Measurements from ENCODE around the gene FBXO3.

Gene FBXO3

GRCh38 chr11:33721426-33721825, 52.9 kb downstream of the FBXO3 start:
- H2AFZ ChIP-seq (ENCODE audit: low read depth), result no peak overlapping the region
- no peaks in the 10 kb centered on the region for H3K27me3 ChIP-seq (ENCODE audit: insufficient read depth, low read depth)
- TF ChIP-seq CTCF (conservative IDR thresholded peaks at IDR 0.05; ENCODE audit: low read depth, low read length), result no peak
- peaks cover 33% of the 10 kb centered on the region for H4K20me1 ChIP-seq (ENCODE audit: insufficient read depth)
- peaks cover 73% of the 10 kb centered on the region for H3K4me1 ChIP-seq (ENCODE audit: low read depth, poor library complexity, severe bottlenecking)
- H3K9ac ChIP-seq, result no peak overlapping the region
- H3K4me3 ChIP-seq (IDR thresholded peaks at IDR 0.05; ENCODE audit: insufficient read depth, low read depth, low read length), result no peak overlapping the region
- peaks cover 13% of the 10 kb centered on the region; the same call in 1 of the 2 replicates for H3K36me3 ChIP-seq (ENCODE audit: insufficient read depth)
- H3K4me2 ChIP-seq, result no peak overlapping the region
- H3K27ac ChIP-seq, result no peak overlapping the region
- peaks cover 63% of the 10 kb centered on the region for H3K79me2 ChIP-seq (ENCODE audit: insufficient read depth, low read depth)

- no peak overlapping the region; the same call in 1 of the 2 replicates for H3K27ac ChIP-seq
- H3K4me2 ChIP-seq, result peak overlapping the region; percentile 18; the same call in 1 of the 2 replicates
- no peak overlapping the region for H2AFZ ChIP-seq (ENCODE audit: low read depth)
- no peak for TF ChIP-seq CTCF (conservative IDR thresholded peaks at IDR 0.05; ENCODE audit: low read depth, low read length)
- H3K36me3 ChIP-seq (ENCODE audit: insufficient read depth), result peaks cover 13% of the 10 kb centered on the region; the same call in 1 of the 2 replicates
- H3K9ac ChIP-seq, result no peak overlapping the region
- H3K79me2 ChIP-seq (ENCODE audit: insufficient read depth, low read depth), result peaks cover 58% of the 10 kb centered on the region
- peaks cover 56% of the 10 kb centered on the region for H3K4me1 ChIP-seq (ENCODE audit: low read depth, poor library complexity, severe bottlenecking)
- no peak overlapping the region for H3K4me3 ChIP-seq (IDR thresholded peaks at IDR 0.05; ENCODE audit: insufficient read depth, low read depth, low read length)
- no peaks in the 10 kb centered on the region for H3K27me3 ChIP-seq (ENCODE audit: insufficient read depth, low read depth)
- peaks cover 23% of the 10 kb centered on the region for H4K20me1 ChIP-seq (ENCODE audit: insufficient read depth)
These were observed 54.7 kb downstream of the FBXO3 start for GRCh38 chr11:33719587-33719986.

- H3K9ac ChIP-seq, result no peak overlapping the region
- no peaks in the 10 kb centered on the region for H3K27me3 ChIP-seq (ENCODE audit: insufficient read depth, low read depth)
- H3K36me3 ChIP-seq (ENCODE audit: insufficient read depth), result peaks cover 13% of the 10 kb centered on the region; the same call in 1 of the 2 replicates
- H3K4me2 ChIP-seq, result no peak overlapping the region
- H3K4me1 ChIP-seq (ENCODE audit: low read depth, poor library complexity, severe bottlenecking), result peaks cover 44% of the 10 kb centered on the region
- no peak overlapping the region for H3K4me3 ChIP-seq (IDR thresholded peaks at IDR 0.05; ENCODE audit: insufficient read depth, low read depth, low read length)
- no peak overlapping the region for H2AFZ ChIP-seq (ENCODE audit: low read depth)
- TF ChIP-seq CTCF (conservative IDR thresholded peaks at IDR 0.05; ENCODE audit: low read depth, low read length), result no peak
- no peak overlapping the region for H3K27ac ChIP-seq
- H3K79me2 ChIP-seq (ENCODE audit: insufficient read depth, low read depth), result peaks cover 53% of the 10 kb centered on the region
- peaks cover 18% of the 10 kb centered on the region for H4K20me1 ChIP-seq (ENCODE audit: insufficient read depth)
These were observed 55.9 kb downstream of the FBXO3 start for GRCh38 chr11:33718440-33718839.

- TF ChIP-seq CTCF (conservative IDR thresholded peaks at IDR 0.05; ENCODE audit: low read depth, low read length), result peak; percentile 37; the same call in 1 of the 2 replicates
- peaks cover 23% of the 10 kb centered on the region for H3K4me1 ChIP-seq (ENCODE audit: low read depth, poor library complexity, severe bottlenecking)
- no peak overlapping the region for H3K9ac ChIP-seq
- H3K4me2 ChIP-seq, result no peak overlapping the region
- no peak overlapping the region for H3K4me3 ChIP-seq (IDR thresholded peaks at IDR 0.05; ENCODE audit: insufficient read depth, low read depth, low read length)
- peaks cover 9% of the 10 kb centered on the region; the same call in 1 of the 2 replicates for H4K20me1 ChIP-seq (ENCODE audit: insufficient read depth)
- peaks cover 13% of the 10 kb centered on the region; the same call in 1 of the 2 replicates for H3K36me3 ChIP-seq (ENCODE audit: insufficient read depth)
- H3K79me2 ChIP-seq (ENCODE audit: insufficient read depth, low read depth), result peaks cover 31% of the 10 kb centered on the region; the same call in 1 of the 2 replicates
- H3K27ac ChIP-seq, result no peak overlapping the region
- H2AFZ ChIP-seq (ENCODE audit: low read depth), result no peak overlapping the region
- H3K27me3 ChIP-seq (ENCODE audit: insufficient read depth, low read depth), result no peaks in the 10 kb centered on the region
These were observed 58.1 kb downstream of the FBXO3 start for GRCh38 chr11:33716243-33716642.
